GM18526 (cell line): ENCODE measurements around the gene CCN5.

Source experiments
- POLR2A ChIP-seq: IDR thresholded peaks from 3 replicates; pipeline ENCODE4 v1.6.1; 2011; ENCODE audit not compliant: insufficient read length; ENCODE audit errors: extremely low read depth

CCN5 gene

GRCh38 chr20:44756011-44756688 is 41.0 kb downstream of the CCN5 start:
- TF ChIP-seq POLR2A, result no peak

GRCh38 chr20:44756956-44757355 is 41.8 kb downstream of the CCN5 start:
- TF ChIP-seq POLR2A, result no peak

GRCh38 chr20:44758247-44759101 is 43.3 kb downstream of the CCN5 start:
- no peak for TF ChIP-seq POLR2A

GRCh38 chr20:44759595-44759994 is 44.4 kb downstream of the CCN5 start:
- TF ChIP-seq POLR2A, result no peak

- no peak for TF ChIP-seq POLR2A
These were observed 46.3 kb downstream of the CCN5 start for GRCh38 chr20:44761423-44761822.

GRCh38 chr20:44762466-44763140 is 47.4 kb downstream of the CCN5 start:
- no peak for TF ChIP-seq POLR2A

- TF ChIP-seq POLR2A, result no peak
These were observed 49.9 kb downstream of the CCN5 start for GRCh38 chr20:44765091-44765490.

- no peak for TF ChIP-seq POLR2A
These were observed 50.7 kb downstream of the CCN5 start for GRCh38 chr20:44765701-44766347.

- no peak for TF ChIP-seq POLR2A
These were observed 53.1 kb downstream of the CCN5 start for GRCh38 chr20:44768256-44768655.

GRCh38 chr20:44768854-44769480 is 53.8 kb downstream of the CCN5 start:
- TF ChIP-seq POLR2A, result no peak

- no peak for TF ChIP-seq POLR2A
These were observed 54.3 kb downstream of the CCN5 start for GRCh38 chr20:44769481-44769863.

GRCh38 chr20:44770484-44771171 is 55.5 kb downstream of the CCN5 start:
- no peak for TF ChIP-seq POLR2A

GRCh38 chr20:44771172-44771535 is 56.0 kb downstream of the CCN5 start:
- TF ChIP-seq POLR2A, result no peak

- no peak for TF ChIP-seq POLR2A
These were observed 57.5 kb downstream of the CCN5 start for GRCh38 chr20:44772636-44773035.

- no peak for TF ChIP-seq POLR2A
These were observed 58.1 kb downstream of the CCN5 start for GRCh38 chr20:44773070-44773829.
